Posterior cingulate gyrus (tissue), 11 donors: ENCODE results near the gene RASGRF1.
"Not testable (repeated sequence)": the region's sequence is repeated elsewhere in the genome, so short reads cannot be mapped to it uniquely, and the experiment has no call there.

ENCODE experiments used
- DNase-seq, 10 donors: peaks; one replicate each; pipeline versions ENCODE4 v3.0.0 to v3.0.0-alpha.2; 2020 to 2021; ENCODE audit warnings: mixed read lengths in 3 of 10
- intact Hi-C: fragments of 100-400 bp; cut with DNase I; formaldehyde crosslinking; loops from one replicate; pipeline ENCODE4 v1.15.1; 2023

The RASGRF1 gene

DNA sequence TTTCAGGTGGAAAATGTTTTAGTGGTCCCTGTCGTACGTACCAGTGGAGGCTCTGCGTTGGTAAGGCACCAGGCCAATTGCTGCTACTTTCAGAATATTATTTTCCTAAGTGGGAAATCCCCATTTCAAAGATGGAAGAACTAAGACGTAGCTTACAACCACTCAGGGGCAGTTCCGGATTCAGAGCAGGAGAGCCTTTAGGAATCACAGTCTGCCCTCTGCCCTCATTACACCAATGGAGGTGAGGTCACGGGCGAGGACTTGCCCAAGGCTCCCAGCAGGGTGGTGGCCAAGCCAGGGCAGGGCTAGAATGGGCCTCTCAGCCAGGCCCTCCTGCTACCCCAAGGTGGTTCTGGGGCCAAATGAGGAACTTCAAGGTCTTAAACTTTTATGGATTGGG is 72.6 kb downstream of the RASGRF1 start:
- intact Hi-C loops, result no loop called here
- peak in 2 of 10 donors; percentile 39 to 79 for DNase-seq

GRCh38 chr15:79016527-79017170 is 73.9 kb downstream of the RASGRF1 start:
- intact Hi-C loops, result no loop called here
- peak in 2 of 10 donors; percentile 46 to 62 for DNase-seq

- intact Hi-C loops, result no loop called here
- DNase-seq, result peak in 2 of 10 donors; percentile 27 to 47
These were observed 75.2 kb downstream of the RASGRF1 start for GRCh38 chr15:79015416-79015815.

DNA sequence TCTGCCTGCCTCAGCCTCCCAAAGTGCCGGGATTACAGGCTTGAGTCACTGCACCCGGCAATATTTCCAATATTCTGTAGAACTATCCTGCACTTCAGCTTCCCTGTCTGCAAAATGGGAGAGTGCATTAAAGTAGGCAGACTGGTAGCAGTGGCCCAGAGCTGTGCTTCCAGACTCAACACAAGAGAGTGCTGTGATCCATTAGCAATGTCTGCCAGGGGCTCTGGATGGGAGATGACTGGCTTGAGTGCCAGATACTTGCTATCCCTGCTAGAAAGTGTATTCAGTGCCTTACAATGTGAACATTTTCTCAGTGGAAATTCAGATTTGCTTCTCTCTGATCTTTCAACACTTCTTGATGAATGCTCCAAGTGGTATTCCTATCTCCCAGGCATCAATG is 80.3 kb downstream of the RASGRF1 start:
- intact Hi-C loops, result no loop called here
- DNase-seq, result peak in 1 of 10 donors; percentile 8

- intact Hi-C loops, result no loop called here
- peak in 2 of 10 donors; percentile 9 to 42 for DNase-seq
These were observed 81.2 kb downstream of the RASGRF1 start for GRCh38 chr15:79009379-79009778.

- DNase-seq, result peak in 1 of 10 donors; percentile 29
- intact Hi-C loops, result no loop called here
These were observed 81.9 kb downstream of the RASGRF1 start for GRCh38 chr15:79008659-79009058.

GRCh38 chr15:79007066-79007465 is 83.5 kb downstream of the RASGRF1 start:
- intact Hi-C loops, result no loop called here
- DNase-seq, result no peak

- DNase-seq, result peak in 2 of 10 donors; percentile 55 to 73
- intact Hi-C loops, result no loop called here
These were observed 84.5 kb downstream of the RASGRF1 start for GRCh38 chr15:79006071-79006470.

DNA sequence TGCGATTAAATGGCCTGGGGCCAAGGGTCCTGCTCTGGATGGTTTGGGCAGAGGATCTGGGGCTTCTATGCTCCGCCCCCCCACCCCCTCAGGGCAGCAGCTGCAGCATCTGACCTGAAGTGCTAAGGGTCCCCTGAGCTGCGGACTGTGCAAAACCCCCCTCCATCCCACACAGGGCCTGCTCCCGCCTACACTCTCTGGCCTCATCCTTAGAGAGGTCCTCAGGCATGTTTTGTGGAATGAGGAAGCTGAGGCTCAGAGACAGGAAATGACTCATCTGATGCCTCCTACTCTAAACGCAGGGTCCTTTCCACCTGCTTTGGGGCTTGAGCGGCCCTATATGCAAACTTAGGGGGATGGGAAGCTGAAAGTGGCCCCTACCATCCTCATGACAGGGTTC is 86.2 kb downstream of the RASGRF1 start:
- DNase-seq, result peak in 2 of 10 donors; percentile 42 to 52

DNA sequence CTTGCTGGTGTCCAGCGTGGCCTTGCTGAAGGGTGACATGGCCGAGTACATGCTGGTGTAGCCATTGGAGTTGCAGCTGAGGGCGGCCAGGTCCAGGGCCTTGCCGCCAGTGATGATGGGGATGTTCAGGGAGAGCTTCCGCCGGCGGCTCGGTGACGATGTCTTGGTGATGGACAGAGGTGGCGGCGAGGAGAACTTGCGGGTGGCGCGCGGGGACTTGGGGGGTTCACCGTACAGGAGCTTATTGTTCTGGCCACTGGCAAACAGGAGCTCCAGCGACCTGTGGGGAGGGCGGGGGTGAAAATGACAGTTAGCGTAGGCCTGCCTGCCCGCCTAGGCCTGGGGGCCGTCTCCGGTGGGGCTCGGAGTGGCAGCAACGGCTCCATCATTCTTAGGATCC is 86.7 kb downstream of the RASGRF1 start:
- intact Hi-C loops, result no loop called here
- no peak for DNase-seq

More for the DNA sequence above, 86.2 kb downstream of the RASGRF1 start:
- intact Hi-C loops, result no loop called here

DNA sequence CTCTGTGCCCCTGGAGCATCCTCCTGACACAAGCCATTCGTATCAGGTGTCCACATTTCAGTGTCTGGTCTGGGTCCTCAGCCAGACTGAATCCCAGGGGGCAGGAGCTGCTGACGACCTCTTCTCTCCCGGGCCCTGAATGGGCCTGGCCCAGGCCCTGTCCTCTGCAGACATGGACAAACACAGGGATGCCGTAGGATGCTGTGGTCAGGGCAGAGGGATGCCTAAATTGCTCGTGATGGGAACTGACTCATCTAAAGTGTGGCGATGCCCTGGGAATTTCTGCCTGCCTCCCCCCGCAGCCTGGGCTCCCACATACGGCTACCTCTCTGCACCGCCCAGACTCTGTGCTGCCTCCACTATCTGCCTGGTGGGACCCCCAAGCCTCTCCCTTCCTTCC is 87.3 kb downstream of the RASGRF1 start:
- DNase-seq, result peak in 1 of 10 donors; percentile 58
- intact Hi-C loops, result no loop called here

DNA sequence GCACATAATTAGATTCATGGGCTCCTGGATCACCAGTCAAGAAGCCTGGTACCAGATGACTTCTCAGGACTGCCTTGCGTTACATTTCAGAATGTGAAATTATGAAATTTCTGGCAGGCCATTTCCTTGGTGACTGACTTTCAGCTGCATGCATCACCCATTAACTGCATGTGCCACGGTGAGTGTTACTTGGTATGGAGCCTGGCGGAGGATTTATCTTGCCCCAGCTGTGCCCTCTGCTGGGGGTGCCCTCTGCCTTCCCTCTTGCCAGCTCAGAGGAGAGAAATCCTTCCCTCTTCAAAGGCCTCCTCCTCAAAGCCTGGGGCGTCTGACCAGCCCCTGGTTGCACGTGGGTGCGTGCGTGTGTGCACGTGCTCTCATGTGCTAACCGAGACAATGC is 88.0 kb downstream of the RASGRF1 start:
- DNase-seq, result peak in 1 of 10 donors; percentile 71
- intact Hi-C loops, result no loop called here

- DNase-seq, result no peak
- intact Hi-C loops, result no loop called here
These were observed 90.9 kb downstream of the RASGRF1 start for GRCh38 chr15:78999636-79000035.

DNA sequence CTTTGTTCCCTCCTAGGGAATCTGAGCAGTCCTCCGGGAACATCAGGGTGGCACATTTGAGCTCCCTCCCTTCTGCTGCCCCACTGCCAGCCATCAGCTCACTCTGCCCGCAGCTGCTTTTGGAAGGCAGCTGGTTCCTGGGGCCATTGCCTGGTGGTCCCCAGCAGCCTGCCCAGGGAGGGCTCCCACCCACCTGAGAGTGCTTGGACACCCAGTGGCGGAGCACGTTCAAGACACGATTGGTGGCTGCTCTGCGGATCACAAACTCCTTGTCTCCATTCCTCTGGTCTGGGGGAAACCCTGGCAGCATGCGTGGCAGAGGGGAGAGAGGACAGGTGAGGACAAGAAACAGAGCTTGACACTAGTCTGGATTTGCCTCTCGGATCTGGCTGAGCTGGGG is 92.1 kb downstream of the RASGRF1 start:
- intact Hi-C loops, result no loop called here
- DNase-seq, result no peak

DNA sequence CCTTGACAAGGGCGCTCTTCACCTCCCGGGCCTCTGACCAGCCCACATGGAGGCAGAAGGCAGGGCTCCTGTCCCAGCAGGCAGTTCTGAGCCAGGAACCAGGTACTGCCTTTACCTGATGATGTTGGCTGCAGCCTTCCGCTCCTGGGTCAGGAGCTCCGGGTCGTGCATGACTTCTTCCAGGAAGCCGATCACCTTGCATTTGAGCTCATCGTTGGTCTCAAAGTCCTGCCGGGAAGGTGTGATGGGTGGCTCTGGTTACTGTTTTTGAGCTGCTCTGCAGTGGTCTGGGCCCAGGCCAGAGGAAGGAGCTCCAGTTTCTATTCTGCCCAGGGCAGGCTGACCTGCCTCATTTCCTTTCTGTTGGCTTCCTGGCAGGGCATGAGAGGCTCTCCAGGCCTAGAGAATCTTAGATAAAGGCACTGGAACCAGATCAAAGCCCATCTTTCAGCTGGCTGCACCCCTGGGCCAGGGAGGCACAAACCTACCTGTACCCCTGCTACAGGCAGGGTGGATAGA is 92.5 kb downstream of the RASGRF1 start:
- intact Hi-C loops, result no loop called here
- DNase-seq, result no peak

DNA sequence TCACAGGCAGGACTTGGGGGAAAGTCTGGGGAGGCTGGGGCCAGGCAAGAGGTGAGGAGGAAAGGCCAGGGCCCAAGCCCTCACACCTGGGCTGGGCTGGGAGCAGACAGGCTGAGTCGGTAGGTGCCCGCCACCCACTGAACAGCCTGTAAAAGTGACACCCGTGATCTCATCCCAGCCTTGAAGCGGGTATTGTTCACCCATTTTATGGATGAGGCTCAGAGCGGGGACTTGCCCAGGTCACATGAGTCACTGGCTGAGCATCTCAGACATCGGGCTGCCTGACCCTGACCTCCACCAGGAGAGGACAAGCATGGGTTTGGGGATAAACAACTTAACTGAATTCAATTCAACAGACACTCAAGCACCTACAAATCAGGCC is 93.7 kb downstream of the RASGRF1 start:
- peak in 1 of 10 donors; percentile 51 for DNase-seq
- intact Hi-C loops, result no loop called here

DNA sequence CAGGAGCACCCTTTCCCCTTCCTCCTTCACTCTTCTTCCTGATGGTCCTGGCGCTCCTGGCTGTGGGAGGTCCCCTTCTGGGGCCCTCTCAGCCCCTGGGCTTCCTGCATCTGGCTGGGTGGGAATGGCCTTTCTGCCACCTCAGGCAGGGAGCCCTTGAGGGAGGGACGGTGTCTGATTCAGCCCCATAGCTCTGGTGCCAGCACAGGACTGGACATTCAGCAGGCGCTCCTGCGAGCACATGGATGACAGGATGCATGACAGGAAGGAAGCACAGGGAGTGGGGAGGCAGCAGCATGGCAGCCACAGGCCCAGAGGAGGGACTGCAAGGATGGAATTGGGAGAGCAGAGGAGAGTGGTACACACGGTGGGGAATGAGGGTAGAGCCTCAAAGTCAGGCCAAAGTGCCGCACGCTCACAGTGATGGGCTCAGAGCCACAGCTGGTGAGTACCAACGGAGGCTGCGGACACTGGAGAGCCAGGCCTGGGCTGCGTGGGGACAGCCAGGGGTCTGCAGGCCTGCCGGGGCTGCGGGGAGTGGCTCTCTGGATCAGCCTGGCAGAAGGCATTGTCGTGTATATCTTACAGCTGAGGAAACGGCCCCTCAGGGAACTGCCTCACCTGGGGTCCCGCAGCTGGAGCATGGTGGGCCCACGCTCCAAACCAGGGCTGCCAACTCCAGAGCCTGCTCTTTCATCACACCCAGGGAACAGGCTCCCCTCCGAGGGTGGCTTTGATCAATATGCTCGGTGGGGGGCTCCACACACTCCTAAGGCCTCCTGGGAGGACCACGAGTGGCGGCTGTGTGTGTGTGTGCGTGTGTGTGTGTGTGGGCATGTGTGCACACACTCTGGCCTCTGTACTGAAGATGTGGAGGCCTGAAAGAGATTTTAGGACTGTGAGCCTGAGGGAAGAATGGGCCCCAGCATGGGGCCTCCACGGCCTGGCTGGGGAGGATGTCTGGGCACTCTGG is 94.4 kb downstream of the RASGRF1 start:
- intact Hi-C loops, result no loop called here
- DNase-seq, result no peak

- DNase-seq, intact Hi-C loops: not testable (repeated sequence)
These were observed 95.4 kb downstream of the RASGRF1 start for GRCh38 chr15:78995161-78995560.

GRCh38 chr15:78993931-78994530 is 96.5 kb downstream of the RASGRF1 start:
- intact Hi-C loops, result no loop called here
- DNase-seq, result no peak

DNA sequence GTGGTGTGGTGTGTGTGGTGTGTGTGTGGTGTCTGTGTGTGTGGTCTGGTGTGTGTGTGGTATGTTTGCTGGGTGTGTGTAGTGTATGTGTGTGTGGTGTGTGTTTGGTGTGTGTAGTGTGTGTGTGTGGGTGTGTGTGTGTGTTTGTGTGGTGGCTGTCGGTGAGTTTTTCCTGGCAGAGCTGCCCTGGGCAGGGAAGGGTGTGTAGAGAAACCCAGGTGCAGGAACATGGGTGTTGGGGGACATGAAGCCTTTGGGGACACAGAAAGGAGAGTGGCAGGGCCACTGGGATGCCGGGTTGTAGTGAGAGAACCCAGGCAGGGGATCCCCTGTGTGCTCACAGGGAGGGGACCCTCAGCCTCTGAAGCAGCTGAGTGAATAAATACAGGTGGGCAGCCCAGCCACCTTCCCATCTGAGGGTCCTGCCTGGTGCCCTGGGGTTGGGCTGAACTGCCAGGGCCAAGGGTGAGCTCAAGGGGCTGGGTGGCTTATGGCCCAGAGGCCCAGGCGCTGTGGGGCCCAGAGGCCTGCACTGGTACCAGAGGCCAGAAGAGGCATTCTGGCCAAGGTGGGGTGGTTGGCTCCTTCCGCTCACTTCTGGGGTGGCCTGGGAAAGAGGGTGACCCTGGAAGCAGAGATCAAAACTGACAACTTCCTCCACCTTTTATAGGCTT is 97.2 kb downstream of the RASGRF1 start:
- DNase-seq, result peak in 1 of 10 donors; percentile 64
- intact Hi-C loops, result no loop called here
